ENCODE measurements around the gene SKI.

DNA sequence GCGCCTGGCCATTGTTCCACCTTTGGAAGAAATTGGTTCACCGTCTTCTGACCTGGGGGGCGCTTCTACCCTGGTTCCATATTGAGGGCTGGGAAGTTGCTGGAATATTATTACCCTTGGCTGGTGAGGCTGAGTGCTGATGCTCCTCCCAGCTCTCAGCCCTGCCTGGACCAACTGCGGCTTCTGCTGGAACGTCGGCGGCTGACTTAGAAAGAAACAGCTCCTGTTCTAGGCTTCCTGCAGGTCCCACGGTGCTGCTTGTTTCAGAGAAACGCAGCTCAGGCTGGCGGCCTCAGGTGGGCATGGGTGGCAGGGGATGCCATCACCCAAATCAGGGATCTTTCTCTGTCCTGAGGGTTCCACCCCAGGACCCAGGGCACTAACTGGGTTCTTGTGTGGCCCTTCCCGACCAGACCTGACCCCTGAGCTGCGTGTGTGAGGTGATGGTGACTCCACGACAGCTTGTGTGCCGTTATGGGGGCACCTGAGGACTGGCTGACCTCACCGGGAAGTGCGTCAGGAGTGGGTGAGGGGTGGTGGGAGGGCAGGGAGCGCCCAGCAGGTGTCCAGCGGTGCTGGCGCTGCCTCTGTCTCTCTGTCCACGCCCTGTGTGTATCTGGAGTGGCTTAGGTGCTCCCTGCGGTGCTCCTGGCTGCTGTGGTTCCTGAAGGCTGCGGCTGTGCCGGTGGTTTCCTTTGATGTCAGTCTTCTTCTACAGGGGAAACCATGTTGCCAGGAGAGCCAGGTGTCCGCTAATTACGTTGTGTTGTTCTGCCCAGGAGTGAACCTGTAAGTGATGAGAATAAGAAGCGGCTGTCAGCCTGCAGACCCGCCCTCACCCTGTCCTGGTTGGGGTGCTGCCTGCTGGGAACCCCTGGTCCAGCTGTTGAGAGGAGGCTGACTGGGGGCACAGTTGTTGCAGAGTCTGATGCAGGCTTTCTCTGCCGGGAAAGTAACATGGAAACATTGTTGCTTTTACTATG is 8.9 kb downstream of the SKI start:
- TF ChIP-seq, protein P1, sequence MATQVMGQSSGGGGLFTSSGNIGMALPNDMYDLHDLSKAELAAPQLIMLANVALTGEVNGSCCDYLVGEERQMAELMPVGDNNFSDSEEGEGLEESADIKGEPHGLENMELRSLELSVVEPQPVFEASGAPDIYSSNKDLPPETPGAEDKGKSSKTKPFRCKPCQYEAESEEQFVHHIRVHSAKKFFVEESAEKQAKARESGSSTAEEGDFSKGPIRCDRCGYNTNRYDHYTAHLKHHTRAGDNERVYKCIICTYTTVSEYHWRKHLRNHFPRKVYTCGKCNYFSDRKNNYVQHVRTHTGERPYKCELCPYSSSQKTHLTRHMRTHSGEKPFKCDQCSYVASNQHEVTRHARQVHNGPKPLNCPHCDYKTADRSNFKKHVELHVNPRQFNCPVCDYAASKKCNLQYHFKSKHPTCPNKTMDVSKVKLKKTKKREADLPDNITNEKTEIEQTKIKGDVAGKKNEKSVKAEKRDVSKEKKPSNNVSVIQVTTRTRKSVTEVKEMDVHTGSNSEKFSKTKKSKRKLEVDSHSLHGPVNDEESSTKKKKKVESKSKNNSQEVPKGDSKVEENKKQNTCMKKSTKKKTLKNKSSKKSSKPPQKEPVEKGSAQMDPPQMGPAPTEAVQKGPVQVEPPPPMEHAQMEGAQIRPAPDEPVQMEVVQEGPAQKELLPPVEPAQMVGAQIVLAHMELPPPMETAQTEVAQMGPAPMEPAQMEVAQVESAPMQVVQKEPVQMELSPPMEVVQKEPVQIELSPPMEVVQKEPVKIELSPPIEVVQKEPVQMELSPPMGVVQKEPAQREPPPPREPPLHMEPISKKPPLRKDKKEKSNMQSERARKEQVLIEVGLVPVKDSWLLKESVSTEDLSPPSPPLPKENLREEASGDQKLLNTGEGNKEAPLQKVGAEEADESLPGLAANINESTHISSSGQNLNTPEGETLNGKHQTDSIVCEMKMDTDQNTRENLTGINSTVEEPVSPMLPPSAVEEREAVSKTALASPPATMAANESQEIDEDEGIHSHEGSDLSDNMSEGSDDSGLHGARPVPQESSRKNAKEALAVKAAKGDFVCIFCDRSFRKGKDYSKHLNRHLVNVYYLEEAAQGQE (IDR thresholded peaks at IDR 0.05; ENCODE audit: unreplicated experiment): no peak
- TF ChIP-seq, protein P2, sequence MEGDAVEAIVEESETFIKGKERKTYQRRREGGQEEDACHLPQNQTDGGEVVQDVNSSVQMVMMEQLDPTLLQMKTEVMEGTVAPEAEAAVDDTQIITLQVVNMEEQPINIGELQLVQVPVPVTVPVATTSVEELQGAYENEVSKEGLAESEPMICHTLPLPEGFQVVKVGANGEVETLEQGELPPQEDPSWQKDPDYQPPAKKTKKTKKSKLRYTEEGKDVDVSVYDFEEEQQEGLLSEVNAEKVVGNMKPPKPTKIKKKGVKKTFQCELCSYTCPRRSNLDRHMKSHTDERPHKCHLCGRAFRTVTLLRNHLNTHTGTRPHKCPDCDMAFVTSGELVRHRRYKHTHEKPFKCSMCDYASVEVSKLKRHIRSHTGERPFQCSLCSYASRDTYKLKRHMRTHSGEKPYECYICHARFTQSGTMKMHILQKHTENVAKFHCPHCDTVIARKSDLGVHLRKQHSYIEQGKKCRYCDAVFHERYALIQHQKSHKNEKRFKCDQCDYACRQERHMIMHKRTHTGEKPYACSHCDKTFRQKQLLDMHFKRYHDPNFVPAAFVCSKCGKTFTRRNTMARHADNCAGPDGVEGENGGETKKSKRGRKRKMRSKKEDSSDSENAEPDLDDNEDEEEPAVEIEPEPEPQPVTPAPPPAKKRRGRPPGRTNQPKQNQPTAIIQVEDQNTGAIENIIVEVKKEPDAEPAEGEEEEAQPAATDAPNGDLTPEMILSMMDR (conservative IDR thresholded peaks at IDR 0.05; ENCODE audit: low read depth in 2 of 2): no peak
- TF ChIP-seq EZH2 (IDR thresholded peaks at IDR 0.05; ENCODE audit: low read depth, unreplicated experiment) (no peak), ZNF114 (CRISPR knock-in tag; IDR thresholded peaks at IDR 0.05) (no peak), EZH2phosphoT487 (IDR thresholded peaks at IDR 0.05; ENCODE audit: unreplicated experiment) (no peak), POLR2AphosphoS5 (IDR thresholded peaks at IDR 0.05; ENCODE audit: low read depth) (no peak), CREB1 (CRISPR knock-in tag; IDR thresholded peaks at IDR 0.05; ENCODE audit: low read depth) (no peak)

Measured in GM23338 (cell line).